IMR-90 (cell line): ENCODE measurements around the gene EIF4E1B. TPM values are rescaled to one million over a fixed set of nuclear protein-coding genes. Genes with fewer than 3 reads are reported as not detected.

ENCODE experiments used
- ATAC-seq: fragments of 200-7000 bp; cut with Tn5 transposase; 2 replicates; pipeline ENCODE4 v1.9.1; 2020; ENCODE audit warnings: low read depth, mild to moderate bottlenecking, moderate library complexity
- BruUV-seq: library from RNA; stranded (reverse); fragments of 400-500 nt; replicated peaks from 2 replicates; lab custom pipeline; 2021; lab: Mats Ljungman, UMichigan
- CTCF ChIA-PET: fragments of 300-600 bp; formaldehyde crosslinking; extraction: SDS; loops from one replicate; lab custom pipeline; 2021; ENCODE audit warnings: antibody characterized with exemption; lab: Yijun Ruan, JAX
- POLR2A ChIA-PET: fragments of 300-600 bp; sonication (Branson Sonifier 250); formaldehyde crosslinking; loops from one replicate; lab custom pipeline; 2022; ENCODE audit warnings: antibody characterized with exemption; ENCODE audit not compliant: unreplicated experiment; lab: Charles Lee
- DNase-seq: peaks from one replicate; pipeline ENCODE4 v3.0.0; 2013
- H2AFZ ChIP-seq: replicated peaks from 2 replicates; pipeline ENCODE3; 2013; ENCODE audit warnings: low read length, mild to moderate bottlenecking; ENCODE audit not compliant: poor library complexity
- H2AK5ac ChIP-seq: 2 replicates; pipeline ENCODE4 v1.6.1; 2013; ENCODE audit warnings: low read depth, low read length, inconsistent platforms
- H2AK9ac ChIP-seq: replicated peaks from 2 replicates; pipeline ENCODE3; 2013; ENCODE audit warnings: mild to moderate bottlenecking, low read depth, low read length, moderate library complexity; ENCODE audit not compliant: poor library complexity
- H2BK120ac ChIP-seq: 2 replicates; pipeline ENCODE4 v1.6.1; 2013; ENCODE audit warnings: low read depth, low read length, inconsistent platforms
- H2BK15ac ChIP-seq: 3 replicates; pipeline ENCODE4 v1.6.1; 2013; ENCODE audit warnings: low read depth, low read length, inconsistent platforms
- H2BK20ac ChIP-seq: 2 replicates; pipeline ENCODE4 v1.6.1; 2013; ENCODE audit warnings: low read depth, mild to moderate bottlenecking, inconsistent platforms, low read length, moderate library complexity
- H2BK5ac ChIP-seq: 2 replicates; pipeline ENCODE4 v1.6.1; 2013; ENCODE audit warnings: mild to moderate bottlenecking, low read depth, low read length, inconsistent platforms; ENCODE audit not compliant: poor library complexity, severe bottlenecking
- H3K14ac ChIP-seq: replicated peaks from 2 replicates; pipeline ENCODE4 v1.6.1; 2013; ENCODE audit warnings: low read depth, low read length, inconsistent platforms
- H3K18ac ChIP-seq: 2 replicates; pipeline ENCODE4 v1.6.1; 2013; ENCODE audit warnings: low read depth, low read length, control low read depth
- H3K23ac ChIP-seq: 2 replicates; pipeline ENCODE4 v1.6.1; 2013; ENCODE audit warnings: low read depth, low read length, inconsistent platforms
- H3K27ac ChIP-seq: 2 replicates; pipeline ENCODE4 v1.5.1; 2013; ENCODE audit warnings: mild to moderate bottlenecking, control low read depth, low read length; ENCODE audit not compliant: insufficient read depth
- H3K27me3 ChIP-seq: 2 replicates; pipeline ENCODE4 v1.6.1; 2013; ENCODE audit warnings: low read length; ENCODE audit not compliant: control insufficient read depth, insufficient read depth
- H3K36me3 ChIP-seq: 2 replicates; pipeline ENCODE4 v1.6.1; 2013; ENCODE audit warnings: low read length, mixed read lengths; ENCODE audit not compliant: control insufficient read depth, insufficient read depth
- H3K4ac ChIP-seq: 2 replicates; pipeline ENCODE4 v1.6.1; 2013; ENCODE audit warnings: low read depth, low read length, inconsistent platforms
- H3K4me1 ChIP-seq: 2 replicates; pipeline ENCODE4 v1.6.1; 2013; ENCODE audit warnings: low read length, mixed read lengths; ENCODE audit not compliant: control insufficient read depth, insufficient read depth
- H3K4me2 ChIP-seq: 2 replicates; pipeline ENCODE4 v1.6.1; 2013; ENCODE audit warnings: low read depth, mild to moderate bottlenecking, control low read depth, low read length, moderate library complexity
- H3K4me3 ChIP-seq: 2 replicates; pipeline ENCODE4 v1.5.1; 2013; ENCODE audit warnings: low read depth, mild to moderate bottlenecking, control low read depth, low read length, moderate library complexity; ENCODE audit not compliant: insufficient read depth
- H3K56ac ChIP-seq: 2 replicates; pipeline ENCODE4 v1.6.1; 2013; ENCODE audit warnings: low read length, inconsistent platforms; ENCODE audit not compliant: insufficient read depth; ENCODE audit errors: extremely low read depth
- H3K79me1 ChIP-seq, 2 experiments: 2 replicates each; pipeline ENCODE4 v1.6.1; 2013; ENCODE audit warnings: low read length in 2 of 2, inconsistent platforms in 1 of 2, low read depth in 1 of 2
- H3K9ac ChIP-seq: 2 replicates; pipeline ENCODE4 v1.6.1; 2013; ENCODE audit warnings: low read depth, low read length, control low read depth
- H3K9me1 ChIP-seq: 2 replicates; pipeline ENCODE4 v1.6.1; 2013; ENCODE audit warnings: low read length, inconsistent platforms; ENCODE audit not compliant: insufficient read depth
- H3K9me3 ChIP-seq: 2 replicates; pipeline ENCODE4 v1.6.1; 2013; ENCODE audit warnings: low read length; ENCODE audit not compliant: control insufficient read depth, insufficient read depth
- H4K20me1 ChIP-seq: 2 replicates; pipeline ENCODE4 v1.6.1; 2013; ENCODE audit warnings: low read length, inconsistent platforms; ENCODE audit not compliant: insufficient read depth
- H4K5ac ChIP-seq: 2 replicates; pipeline ENCODE4 v1.6.1; 2013; ENCODE audit warnings: mild to moderate bottlenecking, low read depth, low read length, control low read depth
- H4K8ac ChIP-seq, 2 experiments: 2 replicates each; pipeline ENCODE4 v1.6.1; 2013; ENCODE audit warnings: low read depth in 2 of 2, low read length in 2 of 2, control low read depth in 1 of 2, inconsistent platforms in 1 of 2
- H4K91ac ChIP-seq: 2 replicates; pipeline ENCODE4 v1.6.1; 2013; ENCODE audit warnings: low read depth, low read length, inconsistent platforms; ENCODE audit not compliant: insufficient read depth
- CEBPB ChIP-seq: IDR thresholded peaks from 2 replicates; pipeline ENCODE4 v1.6.1; 2012; ENCODE audit warnings: low read depth, low read length, improper control_type of control experiment
- CHD1 ChIP-seq: IDR thresholded peaks from 2 replicates; pipeline ENCODE4 v1.6.1; 2012; ENCODE audit warnings: low read depth, low read length, improper control_type of control experiment
- CTCF ChIP-seq: conservative IDR thresholded peaks from 2 replicates; pipeline ENCODE4 v1.5.1; 2012; ENCODE audit warnings: mild to moderate bottlenecking, low read depth, low read length, improper control_type of control experiment
- FOS ChIP-seq: fragments of 150-350 bp; IDR thresholded peaks from 2 replicates; pipeline ENCODE4 v1.6.1; 2016; ENCODE audit warnings: low read depth, low read length
- MAFK ChIP-seq: IDR thresholded peaks from 2 replicates; pipeline ENCODE4 v1.6.1; 2012; ENCODE audit warnings: low read depth, low read length, improper control_type of control experiment
- MAZ ChIP-seq: IDR thresholded peaks from 2 replicates; pipeline ENCODE4 v1.6.1; 2012; ENCODE audit warnings: low read depth, mild to moderate bottlenecking, low read length, improper control_type of control experiment, moderate library complexity, borderline replicate concordance
- MXI1 ChIP-seq: IDR thresholded peaks from 2 replicates; pipeline ENCODE4 v1.6.1; 2012; ENCODE audit warnings: low read depth, mild to moderate bottlenecking, low read length, moderate library complexity, borderline replicate concordance
- NFE2L2 ChIP-seq: fragments of 150-350 bp; IDR thresholded peaks from 2 replicates; pipeline ENCODE4 v1.6.1; 2016; ENCODE audit warnings: low read depth, mild to moderate bottlenecking, low read length
- POLR2A ChIP-seq: IDR thresholded peaks from 2 replicates; pipeline ENCODE4 v1.6.1; 2012; ENCODE audit warnings: mild to moderate bottlenecking, low read depth, low read length
- RCOR1 ChIP-seq: IDR thresholded peaks from 2 replicates; pipeline ENCODE4 v1.6.1; 2012; ENCODE audit warnings: mild to moderate bottlenecking, low read length, improper control_type of control experiment; ENCODE audit not compliant: insufficient replicate concordance
- RFX5 ChIP-seq: IDR thresholded peaks from 2 replicates; pipeline ENCODE4 v1.8.0; 2012; ENCODE audit warnings: low read depth, mild to moderate bottlenecking, low read length, moderate library complexity
- USF2 ChIP-seq: fragments of 150-350 bp; IDR thresholded peaks from 2 replicates; pipeline ENCODE4 v1.6.1; 2017; ENCODE audit warnings: mild to moderate bottlenecking, antibody characterized with exemption, low read length, low read depth
- WGBS, 2 experiments: methylation state at CpG; one replicate each; pipeline versions ENCODE4 v1.1.5 to v1.1.7; 2013; ENCODE audit warnings: missing lambda C conversion rate in 2 of 2; ENCODE audit not compliant: insufficient read length in 1 of 2; ENCODE audit errors: extremely low coverage in 2 of 2; 5-methylcytosine and 5-hydroxymethylcytosine counted together
- dilution Hi-C: fragments of 300-500 bp; cut with HindIII; formaldehyde crosslinking; loops from one replicate; pipeline ENCODE4 v1.14.3; 2018; ENCODE audit warnings: low sequenced_read_pairs; ENCODE audit not compliant: unreplicated experiment
- in situ Hi-C: fragments of 300-500 bp; cut with MboI; formaldehyde crosslinking; loops from 3 replicates; pipeline ENCODE4 v1.14.3; 2019; ENCODE audit warnings: low sequenced_read_pairs, inconsistent platforms, mixed read lengths
- intact Hi-C: fragments of 100-400 bp; cut with micrococcal nuclease; formaldehyde crosslinking; loops from 2 replicates; pipeline ENCODE4 v1.10.0; 2022
- polyA plus RNA-seq, 3 experiments: library from polyadenylated mRNA; depleted of rRNA; stranded (reverse); fragments of >200 nt; gene quantifications; 2 replicates each; pipeline ENCODE4 v1.2.3, GENCODE V29; 2012; ENCODE audit warnings: low replicate concordance in 1 of 3
- total RNA-seq: library from RNA; depleted of rRNA; stranded (reverse); fragments of >200 nt; gene quantifications from 2 replicates; pipeline ENCODE4 v1.2.3, GENCODE V29; 2012

Gene EIF4E1B
- total and polyA plus RNA-seq, 2 of the 4 experiments (the other 2 are of a cell fraction), result not detected

DNA sequence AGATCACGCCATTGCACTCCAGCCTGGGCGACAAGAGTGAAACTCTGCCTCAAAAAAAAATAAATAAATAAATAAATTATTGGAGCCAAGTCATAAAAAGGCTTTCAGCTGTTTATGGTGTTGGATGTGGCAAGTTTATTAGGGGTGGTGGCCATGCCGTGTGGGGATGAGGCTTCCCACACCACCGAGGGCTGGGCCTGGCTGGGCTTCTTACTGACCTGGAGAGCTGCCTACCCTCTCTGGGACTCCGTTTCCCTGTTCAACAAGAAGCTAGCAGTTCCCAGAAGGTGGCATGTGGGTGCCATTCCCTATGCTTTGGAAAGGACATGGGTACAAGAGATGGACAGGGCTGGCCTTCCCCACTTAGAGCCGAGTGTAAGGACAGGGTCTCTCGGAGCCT, 43.1 kb upstream of the EIF4E1B start:
- CTCF ChIA-PET, result interaction anchor here (0.9 kb wide), 1 partner anchor 10 kb away, joined by 3 read pairs; no protein-coding TSS in a partner anchor
- in situ Hi-C loops, result no loop called here

More for the DNA sequence above, 43.1 kb upstream of the EIF4E1B start:
- TF ChIP-seq MAZ (no peak), FOS (no peak), POLR2A (no peak), USF2 (no peak), MAFK (no peak), RFX5 (no peak), CHD1 (no peak), MXI1 (no peak), CTCF (no peak), CEBPB (no peak), NFE2L2 (no peak), RCOR1 (no peak)
- H4K91ac ChIP-seq, result no peak overlapping the region
- H2BK20ac ChIP-seq, result no peak overlapping the region
- intact Hi-C loops (no loop called here), dilution Hi-C loops (no loop called here)
- H2BK15ac ChIP-seq, result no peak overlapping the region
- H3K4me1 ChIP-seq, result no peaks in the 10 kb centered on the region
- H2AK9ac ChIP-seq, result no peak overlapping the region
- no peak overlapping the region for H3K27ac ChIP-seq
- no peak overlapping the region for H3K14ac ChIP-seq
- no TSS peak for BruUV-seq
- no peak overlapping the region for H3K4ac ChIP-seq
- no peak overlapping the region for H4K5ac ChIP-seq
- H3K18ac ChIP-seq, result no peak overlapping the region
- no peak for DNase-seq
- H3K4me3 ChIP-seq, result no peak overlapping the region
- POLR2A ChIA-PET, result no interaction called here
- H4K20me1 ChIP-seq, result no peaks in the 10 kb centered on the region
- H3K23ac ChIP-seq, result no peak overlapping the region
- H3K27me3 ChIP-seq, result no peaks in the 10 kb centered on the region; the same call in 1 of the 2 replicates
- no peak overlapping the region for H3K4me2 ChIP-seq
- no peak overlapping the region for H2BK120ac ChIP-seq
- H3K56ac ChIP-seq, result no peak overlapping the region
- H3K9me1 ChIP-seq, result peaks cover 6% of the 10 kb centered on the region
- peaks cover 9% of the 10 kb centered on the region; the same call in 1 of the 2 replicates for H3K9me3 ChIP-seq
- no peak overlapping the region for H4K8ac ChIP-seq
- no CpG with 5 or more reads among the region's 7 CpGs for WGBS, 2 experiments
- H2BK5ac ChIP-seq, result no peak overlapping the region
- no peak overlapping the region for H2AFZ ChIP-seq
- H2AK5ac ChIP-seq, result no peak overlapping the region
- H3K9ac ChIP-seq, result no peak overlapping the region
- H3K36me3 ChIP-seq, result no peaks in the 10 kb centered on the region
- ATAC-seq, result no peak
- H3K79me1 ChIP-seq, result no peaks in the 10 kb centered on the region
